NCI-H1930 (cell line): ENCODE measurements around the gene BMP7.

Source experiments
- DNase-seq, 2 experiments: peaks; one replicate each; lab custom pipeline; 2025; lab: John Stamatoyannopoulos, UW

The BMP7 gene

GRCh38 chr20:57124800-57125517, 141.5 kb downstream of the BMP7 start:
- DNase-seq, result no peak

DNA sequence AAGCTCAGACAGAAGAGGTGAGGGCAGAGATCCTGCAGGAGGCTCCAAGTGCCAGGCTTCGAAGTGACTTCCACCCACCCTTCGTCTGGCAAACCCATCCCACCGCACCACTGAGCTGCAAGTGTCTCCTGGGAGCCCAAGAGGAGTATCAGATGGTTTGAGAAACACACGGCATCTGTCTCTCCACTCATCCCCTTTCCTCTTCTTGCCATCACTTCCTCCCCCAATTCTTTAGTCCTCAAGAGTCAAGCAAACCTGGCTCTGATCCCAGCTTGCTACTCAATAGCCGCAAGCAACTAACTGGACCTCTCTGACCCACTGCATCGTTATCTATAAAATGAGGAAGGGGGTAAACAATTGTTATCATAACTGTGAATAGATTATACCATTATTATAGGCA, 142.1 kb downstream of the BMP7 start:
- no peak for DNase-seq

DNA sequence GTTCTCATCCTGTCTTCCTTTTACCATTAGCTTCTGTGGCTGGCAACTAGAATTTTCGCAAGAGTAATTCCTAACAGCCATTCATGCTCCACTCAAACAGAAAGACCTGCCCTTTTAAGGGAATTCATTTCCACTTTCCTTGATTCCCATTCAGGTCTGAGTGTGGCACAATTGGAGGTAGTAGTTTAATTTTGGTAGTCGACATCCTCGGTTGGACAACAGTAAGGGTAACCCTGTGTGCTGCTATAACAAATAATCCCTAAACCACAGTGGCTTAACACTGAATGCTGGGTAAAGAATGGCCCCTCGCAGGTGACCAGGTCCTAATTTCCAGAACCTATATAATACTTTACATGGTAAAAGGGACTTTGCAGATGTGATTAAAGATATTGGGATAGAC, 142.9 kb downstream of the BMP7 start:
- DNase-seq, result no peak

DNA sequence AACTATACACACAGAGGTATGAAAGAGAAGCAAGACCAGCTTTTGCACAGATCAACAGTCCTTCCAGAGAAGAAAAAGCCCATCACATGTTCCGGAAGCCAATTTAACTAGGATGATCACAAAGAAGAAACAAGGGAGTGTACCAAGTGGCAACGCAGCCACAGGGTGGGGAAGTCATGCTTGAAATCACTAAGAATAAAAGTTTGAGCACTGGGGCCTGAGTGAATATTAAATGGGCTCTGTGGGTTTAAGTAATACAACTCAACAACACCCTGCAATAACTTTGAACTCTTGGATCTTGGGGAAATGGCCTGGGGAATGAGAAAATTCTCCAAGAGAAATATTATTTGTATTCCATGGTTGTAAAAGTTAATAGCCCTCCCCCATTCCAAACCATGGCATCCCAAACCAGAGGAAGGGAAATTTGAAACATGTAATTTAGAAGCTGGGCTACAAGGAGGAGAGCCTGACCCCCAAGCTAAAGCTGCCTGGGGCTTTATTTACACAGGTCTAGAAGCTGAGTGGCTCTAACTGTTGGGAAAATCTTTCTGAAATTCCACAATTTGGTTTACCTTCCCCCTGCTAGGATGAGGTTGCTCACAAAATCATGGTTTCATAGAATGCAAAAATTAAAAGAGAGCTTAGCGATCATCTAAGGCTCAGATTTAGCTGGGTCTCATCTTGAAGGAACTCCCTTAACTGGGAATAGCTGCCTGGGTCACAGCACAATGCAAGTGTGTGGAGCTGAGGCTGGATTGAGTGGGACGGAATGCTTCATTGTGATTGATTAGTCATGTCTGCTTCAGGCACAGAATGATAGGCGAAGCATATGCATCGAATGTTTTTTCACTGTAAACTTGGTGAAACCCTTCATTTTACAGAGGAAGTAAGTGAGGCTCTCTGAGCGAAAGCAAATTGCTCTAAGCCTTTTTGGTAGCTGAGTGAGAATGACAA, 143.6 kb downstream of the BMP7 start:
- DNase-seq, result no peak

GRCh38 chr20:57118964-57119363, 147.5 kb downstream of the BMP7 start:
- no peak for DNase-seq
